HL-60/S4 (cell line): ENCODE data around the gene ILDR2.

Experiments
- in situ Hi-C: fragments of 300-500 bp; cut with MboI; formaldehyde crosslinking; loops from 2 replicates; pipeline ENCODE4 v1.14.3; 2022; ENCODE audit warnings: low sequenced_read_pairs

Gene ILDR2

DNA sequence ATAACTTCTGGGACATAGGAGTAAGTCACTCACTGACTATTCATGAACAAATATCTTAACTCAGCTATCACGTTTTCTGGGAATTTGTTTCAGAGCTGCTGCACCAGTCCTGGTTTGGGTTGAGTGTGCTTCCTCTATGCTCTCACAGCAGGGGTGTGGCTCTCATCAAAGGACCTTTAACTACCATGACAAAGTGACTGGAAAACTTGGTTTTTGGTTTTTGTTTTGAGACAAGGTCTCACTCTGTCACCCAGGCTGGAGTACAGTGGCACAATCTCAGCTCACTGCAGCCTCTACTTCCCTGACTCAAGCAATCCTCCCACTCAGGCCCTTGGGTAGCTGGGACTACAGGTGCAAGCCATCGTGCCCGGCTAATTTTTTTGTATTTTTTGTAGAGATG, 4.1 kb downstream of the ILDR2 start:
- in situ Hi-C loops = no loop called here

DNA sequence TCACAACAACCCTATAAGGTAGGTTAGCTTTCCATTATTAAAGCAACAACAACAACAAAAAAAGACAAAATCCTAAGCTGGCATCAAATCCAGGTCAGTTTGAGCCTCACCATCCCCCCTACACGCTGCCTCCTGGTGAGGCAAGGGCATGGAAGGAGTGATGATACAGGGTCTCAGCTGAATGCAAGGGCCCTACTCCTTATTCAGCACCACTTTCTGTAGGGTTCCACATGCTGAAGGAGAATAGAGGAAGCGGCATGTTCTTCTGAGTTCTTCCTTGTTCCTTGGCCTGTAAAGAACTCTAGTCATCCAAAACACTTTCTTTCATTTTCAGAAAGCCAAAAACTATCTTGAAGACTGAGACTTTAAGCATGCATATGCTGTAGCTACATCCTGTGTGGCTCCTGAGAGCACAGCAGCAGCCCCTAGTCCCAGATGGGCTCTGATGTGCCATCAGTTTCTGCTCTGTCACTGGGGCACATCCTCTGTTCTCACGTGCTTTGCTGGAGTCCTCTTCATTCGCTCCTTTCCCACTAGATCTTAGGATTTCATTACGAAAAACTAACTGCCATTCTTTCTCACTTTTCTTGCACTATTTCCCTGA, 6.2 kb downstream of the ILDR2 start:
- in situ Hi-C loops = no loop called here

DNA sequence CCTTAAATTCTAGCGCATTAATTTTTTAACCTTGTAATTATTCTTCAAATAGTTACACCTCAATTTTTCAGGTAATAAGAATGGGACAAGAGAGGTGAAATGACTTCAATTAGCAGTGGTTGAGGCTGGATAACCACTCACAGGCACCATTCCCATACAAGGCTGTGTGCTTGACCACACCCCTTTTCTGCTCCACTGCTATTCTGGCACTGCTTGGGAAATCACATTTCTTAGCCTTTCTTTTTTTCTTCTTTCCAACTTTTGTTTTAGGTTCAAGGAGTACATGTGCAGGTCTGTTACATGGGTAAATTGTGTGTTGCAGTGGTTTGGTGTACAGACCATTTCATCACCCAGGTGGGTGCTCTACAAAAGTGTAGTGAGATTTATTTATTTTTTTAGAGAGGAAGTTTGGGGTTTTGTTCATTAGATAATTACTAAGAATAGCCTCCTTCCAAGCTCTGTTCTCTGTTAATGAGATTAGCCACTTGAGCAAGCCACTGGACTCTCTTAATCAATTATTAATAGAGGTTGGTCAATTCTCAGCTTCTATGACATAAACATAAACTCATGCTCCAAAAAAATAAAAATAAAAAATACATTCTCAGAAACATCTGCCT, 14.4 kb downstream of the ILDR2 start:
- in situ Hi-C loops = no loop called here

DNA sequence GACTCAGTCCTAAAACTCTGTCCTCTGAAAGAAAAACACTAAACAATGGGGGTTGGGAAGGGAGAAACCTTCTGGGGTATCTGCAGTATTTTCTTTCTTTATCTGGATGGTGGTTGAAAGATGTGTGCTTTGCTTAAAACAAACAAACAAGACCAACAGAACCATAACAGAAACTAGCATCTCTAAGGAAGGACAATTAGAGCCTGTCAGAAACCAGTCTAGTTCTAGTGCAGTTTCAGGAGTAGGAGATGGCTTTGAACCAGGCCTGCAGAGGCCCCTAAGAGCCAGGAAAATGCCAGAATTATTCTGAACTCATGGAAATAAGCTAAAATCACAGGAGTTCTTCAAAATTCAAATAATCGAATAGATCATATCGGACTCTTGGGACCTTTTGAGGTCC, 18.5 kb downstream of the ILDR2 start:
- in situ Hi-C loops = no loop called here

DNA sequence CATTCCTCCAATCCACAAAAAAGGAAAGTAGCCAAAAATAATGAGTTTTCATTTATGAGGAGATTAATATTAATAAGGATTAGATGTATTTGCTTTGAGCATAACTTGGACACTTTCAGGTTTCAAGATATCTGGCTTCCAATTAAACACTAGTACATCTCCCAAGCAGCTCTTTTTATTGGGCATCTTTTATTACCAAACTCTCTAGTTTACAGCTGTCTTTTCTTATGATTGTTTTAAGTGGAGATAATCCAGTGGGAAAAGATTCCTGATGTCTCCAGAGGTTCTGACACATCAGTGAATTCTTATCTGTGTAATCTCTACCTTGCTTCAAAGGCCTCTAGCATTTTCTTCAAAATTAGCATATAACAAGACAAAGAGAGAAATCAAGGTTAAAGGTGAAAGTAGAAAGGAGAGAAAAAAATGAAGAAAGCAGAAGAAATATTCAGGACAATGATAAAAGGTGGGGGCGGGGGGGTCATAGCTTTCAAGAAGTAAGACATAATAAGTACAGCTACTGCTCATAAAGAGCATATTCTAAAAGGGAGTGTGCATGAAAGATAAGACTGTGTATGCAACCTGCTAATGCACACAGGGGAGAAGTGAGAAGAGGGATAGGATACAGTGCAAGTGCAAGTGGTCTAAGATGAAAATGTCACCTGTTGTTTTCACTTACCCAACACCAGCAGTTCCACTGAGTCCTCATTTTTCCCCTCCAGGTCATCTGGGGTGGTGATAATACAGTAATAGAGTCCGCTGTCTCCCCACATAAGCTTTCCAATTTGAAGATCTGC, 19.1 kb downstream of the ILDR2 start:
- in situ Hi-C loops = no loop called here

DNA sequence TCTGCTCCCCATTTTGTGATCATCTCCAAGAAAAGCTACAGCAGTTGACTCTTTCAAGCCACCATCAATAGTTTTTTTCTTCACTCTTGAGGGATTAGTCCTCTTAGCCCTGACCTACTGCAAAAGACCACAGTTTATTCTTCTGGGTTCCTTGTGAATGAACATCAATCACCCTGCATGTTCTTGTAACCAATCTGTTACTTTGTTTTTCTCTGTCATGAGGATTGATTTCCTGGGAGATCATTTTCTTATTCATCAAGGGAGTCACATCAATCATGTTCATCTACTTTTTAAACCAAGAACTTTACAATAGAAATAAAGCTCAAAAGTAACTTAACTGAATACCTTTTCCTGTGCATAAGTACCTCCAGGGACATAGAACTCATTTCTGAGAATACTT, 21.8 kb downstream of the ILDR2 start:
- in situ Hi-C loops = no loop called here

DNA sequence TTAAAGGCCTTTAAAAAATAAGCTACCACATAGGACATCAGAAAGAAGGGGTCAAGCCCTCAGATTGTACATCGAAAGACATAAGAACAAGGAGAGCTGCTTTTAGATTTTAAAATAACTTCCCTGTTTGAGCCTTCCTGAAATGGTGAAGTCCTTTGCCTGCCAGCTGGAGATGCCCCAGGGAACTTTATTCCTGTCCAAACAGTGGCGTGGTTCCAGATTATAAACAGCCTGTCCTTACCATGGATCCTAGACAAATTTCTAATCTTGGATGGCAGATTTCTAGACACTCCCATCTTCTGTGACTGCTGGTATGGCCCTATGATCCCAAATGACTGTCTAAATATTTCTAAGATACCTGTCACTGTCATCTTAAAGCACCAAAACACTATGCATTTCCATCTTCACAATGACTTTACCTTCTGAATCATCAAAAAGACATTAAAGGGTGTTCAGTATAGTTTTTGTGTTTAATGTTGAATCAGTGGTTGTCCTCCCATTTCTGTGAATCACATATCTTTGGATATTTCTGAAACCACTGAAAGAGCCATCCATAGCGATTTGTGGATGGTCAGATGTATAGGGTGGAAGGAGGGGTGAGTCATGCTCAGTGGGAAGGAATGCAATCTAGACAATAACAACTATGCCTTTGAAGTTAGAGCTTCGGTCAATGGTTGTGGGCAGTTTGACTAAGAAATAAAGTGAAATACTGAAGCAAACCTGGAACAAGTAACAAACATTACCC, 23.2 kb downstream of the ILDR2 start:
- in situ Hi-C loops = no loop called here

DNA sequence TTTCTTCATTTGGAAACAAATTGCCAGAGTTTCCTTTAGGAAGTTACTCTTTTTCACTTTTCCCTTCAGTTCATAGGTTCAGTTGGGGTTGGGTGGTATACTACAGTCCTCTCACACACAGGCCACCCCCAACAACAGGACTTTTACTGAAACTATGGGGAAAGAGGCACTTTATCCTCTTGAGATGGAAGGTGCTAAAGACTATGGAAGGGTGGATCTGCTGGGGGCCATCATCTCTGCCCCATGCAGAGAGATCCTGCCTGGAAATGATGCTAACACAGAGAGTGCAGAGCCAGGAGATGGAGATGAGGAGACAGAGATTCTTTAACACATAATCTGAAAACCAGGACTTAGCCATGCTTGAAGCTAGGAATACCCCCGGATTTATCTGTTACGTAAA, 24.3 kb downstream of the ILDR2 start:
- in situ Hi-C loops = no loop called here

DNA sequence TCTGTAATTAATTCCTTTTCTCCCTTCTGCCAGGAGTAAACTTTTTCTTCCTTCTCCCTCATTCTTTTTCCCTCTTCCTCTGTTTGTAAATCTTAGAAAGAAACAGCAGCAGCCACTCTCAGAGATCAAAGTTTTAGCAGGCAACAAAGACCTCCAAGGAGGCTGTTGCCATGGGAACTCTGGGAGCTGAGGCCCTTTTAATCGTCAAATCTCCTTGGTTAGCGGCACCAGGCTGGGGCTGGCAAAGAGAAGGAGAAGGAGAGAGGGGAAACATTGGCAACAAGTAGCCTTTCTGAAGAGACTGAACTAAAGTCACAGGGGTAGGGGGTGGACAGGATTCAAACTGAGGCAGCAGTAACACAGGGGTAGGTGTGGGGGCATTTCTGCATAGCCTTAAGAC, 25.2 kb downstream of the ILDR2 start:
- in situ Hi-C loops = no loop called here

DNA sequence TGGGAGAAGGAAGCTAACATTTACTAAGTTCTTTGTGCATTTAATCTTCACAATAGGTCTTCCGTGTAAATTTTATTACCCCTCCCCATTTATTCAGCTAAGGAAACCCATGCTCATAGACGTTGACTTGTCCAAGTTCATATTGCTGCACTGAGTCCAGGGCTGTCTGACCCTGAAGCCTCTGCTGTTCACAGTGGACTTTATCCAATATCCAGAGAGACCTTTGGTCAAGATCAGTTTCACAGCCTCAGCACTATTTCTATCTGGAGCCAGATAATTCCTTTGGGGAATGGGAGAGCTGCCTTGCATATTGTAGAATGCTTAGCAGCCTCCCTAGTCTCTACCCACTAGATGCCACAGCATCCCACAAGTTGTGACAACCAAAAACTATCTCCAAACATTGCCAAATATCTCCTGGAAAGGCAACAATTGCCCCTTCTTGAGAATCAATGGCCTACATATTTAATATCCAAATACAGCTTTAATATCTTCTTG, 26.4 kb downstream of the ILDR2 start:
- in situ Hi-C loops = no loop called here

DNA sequence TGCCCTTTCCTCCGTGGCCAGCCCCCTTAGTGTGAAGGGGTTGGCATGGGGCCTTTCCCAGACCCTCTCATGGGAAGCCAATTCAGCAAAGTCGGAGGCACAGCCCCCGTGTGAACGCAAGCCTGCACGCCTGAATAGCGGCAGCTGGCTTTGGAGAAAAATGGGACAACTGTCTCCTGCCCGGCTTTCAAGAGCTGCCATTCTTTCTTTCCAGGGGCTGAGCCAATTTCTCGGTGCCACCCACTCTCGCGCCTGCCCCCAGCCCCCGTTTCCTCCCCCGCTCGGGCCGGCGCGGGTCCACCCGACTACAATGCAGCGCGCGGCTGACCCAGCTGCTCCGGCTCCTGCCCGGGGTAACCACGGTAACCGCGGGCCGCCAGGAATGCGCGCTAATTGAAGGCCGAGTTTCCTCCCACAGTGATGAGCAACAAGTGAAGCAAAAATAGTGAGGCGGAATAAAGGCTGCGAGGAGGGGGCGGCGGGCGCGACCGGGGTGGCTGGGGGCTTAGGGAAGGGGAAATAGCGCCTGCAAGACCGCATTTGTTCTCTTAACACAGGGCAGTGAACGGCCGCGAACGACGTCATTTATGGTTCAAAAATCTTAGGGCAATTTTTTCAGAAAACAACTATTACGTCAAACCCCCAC, 27.8 kb downstream of the ILDR2 start:
- in situ Hi-C loops = no loop called here

DNA sequence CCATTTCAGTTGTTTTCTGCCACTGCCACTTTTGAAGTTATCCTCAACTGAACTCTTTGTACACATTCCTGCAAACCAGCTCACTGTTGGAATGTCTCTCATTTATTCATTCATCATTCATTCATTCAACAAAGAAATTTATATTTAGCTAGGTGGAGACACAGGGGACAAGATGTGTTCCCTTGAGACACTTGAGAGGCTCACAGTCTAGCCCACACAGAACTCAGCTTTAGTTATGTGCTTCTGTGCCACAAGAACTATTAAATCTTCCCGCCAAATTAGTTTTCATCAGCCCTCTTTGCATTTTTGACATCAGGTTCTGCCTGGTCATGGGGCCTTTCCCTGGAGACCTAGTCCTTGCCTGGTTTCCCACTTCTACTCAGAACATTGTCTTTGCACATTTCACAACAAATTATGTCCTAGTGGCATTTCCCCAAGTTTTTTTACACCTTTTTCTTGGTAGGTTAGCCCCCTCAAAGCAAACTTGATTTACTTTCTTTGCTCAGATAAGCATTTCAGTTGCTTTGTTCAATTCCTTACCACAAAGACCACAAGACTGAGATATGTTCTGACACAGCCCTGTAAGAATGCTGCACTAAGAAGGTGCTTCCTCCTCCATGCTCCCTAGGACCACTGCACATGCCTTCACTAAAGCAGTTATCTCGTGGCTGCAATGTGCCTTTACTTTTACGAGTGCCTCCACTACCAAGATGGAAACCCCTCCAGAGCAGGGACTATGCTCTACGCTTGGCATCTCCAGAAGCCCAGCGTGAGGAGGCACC, 31.0 kb downstream of the ILDR2 start:
- in situ Hi-C loops = no loop called here

DNA sequence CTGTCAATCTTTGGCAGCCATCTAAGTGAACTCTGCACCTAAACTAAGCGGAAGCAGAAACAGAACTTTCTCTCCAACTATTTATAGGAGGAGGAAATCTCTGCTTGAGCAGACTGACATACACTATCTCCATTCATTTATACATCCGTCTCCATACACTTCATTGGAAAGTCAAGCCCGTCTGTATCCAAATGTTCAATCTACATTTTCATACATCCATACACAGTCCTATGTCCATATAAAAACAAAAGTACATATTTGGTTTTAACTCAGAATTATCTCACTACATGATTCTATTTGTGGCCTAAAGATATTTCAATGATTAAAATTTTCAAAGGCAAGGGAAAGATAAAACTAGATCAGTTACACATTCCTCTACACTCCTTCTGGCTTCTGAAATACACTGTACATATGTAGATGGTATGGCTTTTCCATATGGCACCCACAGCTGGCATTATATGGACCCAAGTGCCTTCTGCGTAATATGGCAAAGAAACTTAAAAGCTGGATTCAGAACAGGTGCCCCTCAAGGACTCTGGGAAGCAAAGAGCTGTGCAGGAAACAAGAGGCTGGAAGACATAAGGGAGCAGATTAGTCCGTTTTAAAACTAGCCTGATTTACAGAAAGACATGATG, 35.5 kb downstream of the ILDR2 start:
- in situ Hi-C loops = no loop called here

DNA sequence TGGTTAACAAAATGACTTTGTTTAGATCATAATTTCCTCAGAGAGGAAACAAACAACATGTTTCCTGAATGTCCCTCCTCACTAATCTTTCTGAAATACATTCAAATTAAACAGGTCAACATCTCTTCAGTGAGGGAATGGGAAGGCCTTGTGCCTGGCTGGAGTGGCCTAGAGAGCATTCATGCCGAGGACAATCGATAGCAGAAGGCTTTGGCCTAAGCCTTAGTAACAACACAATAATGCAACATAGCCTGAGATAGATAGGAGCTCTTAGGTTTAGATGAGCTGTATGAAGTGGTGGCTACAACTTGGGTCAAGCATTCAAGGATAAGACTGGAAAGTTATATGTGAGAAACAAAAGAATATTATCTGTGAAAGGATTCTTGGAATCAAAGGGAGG, 37.4 kb downstream of the ILDR2 start:
- in situ Hi-C loops = no loop called here

DNA sequence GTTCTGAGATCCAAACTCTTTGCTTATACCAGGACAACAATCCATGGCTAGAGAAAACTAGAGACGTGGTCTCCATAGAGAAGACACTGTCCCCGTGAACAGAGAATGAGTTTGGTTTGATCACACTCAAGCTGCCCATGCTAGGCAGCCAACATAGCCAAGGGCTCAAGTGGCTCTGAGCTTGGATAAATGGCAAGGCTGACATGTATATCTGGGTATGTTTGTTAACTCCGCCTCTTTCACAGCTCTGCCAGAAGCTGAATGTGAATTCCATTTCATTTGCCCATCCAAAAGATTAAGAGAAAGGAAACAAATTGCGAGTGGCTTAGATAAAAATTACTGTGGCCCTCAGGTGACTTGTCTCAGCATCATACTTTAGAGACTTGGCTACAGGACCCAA, 38.0 kb downstream of the ILDR2 start:
- in situ Hi-C loops = no loop called here

DNA sequence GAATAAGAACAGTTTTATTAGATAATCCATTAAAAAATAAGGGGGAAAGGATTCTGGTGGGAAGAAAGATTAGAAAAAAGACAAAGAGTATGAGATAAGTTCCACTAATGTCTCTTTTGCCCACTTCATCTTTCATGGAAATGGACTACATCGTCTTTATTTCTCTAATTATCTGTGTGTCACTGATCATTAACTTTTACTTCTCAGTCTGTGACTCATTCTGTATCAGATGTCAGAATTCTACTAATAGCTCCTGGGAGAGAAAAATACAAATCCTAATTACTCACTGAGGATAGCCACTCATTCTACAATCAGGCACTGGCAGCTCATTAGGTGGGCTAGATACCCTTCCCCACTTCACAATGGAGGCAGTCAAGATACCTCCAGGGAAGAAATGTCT, 41.7 kb downstream of the ILDR2 start:
- in situ Hi-C loops = no loop called here

DNA sequence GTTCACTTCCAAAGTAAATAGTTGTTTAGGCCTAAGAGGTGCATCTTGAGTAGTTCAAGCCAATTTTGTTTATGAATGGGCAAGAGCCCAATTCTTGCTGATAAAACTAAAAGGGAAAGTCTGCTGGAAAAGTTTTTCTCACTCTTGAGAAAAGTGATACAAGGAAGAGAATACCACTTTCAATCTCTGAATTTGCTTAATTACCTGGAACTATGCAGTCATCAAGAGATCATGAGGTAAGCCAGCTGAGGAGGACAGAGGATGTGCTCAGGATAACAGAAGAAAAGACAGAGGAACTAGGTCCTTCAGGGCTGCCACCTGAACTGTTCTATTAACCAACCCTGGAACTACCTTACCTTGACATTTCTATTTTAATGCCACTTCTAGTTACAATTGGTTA, 42.2 kb downstream of the ILDR2 start:
- in situ Hi-C loops = no loop called here

DNA sequence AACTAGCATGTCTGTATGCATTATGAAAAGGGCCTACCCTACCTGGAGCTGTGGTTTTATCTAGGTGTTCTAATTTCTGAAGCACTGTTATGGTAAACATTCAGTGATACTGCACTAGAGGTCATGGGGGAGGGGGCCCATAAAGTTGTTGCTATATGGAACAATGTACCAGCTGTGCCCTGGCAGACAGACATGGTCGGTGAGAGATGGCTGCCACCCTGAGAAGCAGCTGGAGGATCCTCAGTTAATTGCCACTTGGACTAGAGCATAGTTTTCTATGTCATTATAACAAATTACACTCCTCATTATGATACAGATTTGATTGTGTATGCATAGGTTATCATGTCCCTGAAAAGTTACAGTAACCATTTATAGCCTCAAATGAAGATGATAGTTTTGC, 45.4 kb downstream of the ILDR2 start:
- in situ Hi-C loops = no loop called here

DNA sequence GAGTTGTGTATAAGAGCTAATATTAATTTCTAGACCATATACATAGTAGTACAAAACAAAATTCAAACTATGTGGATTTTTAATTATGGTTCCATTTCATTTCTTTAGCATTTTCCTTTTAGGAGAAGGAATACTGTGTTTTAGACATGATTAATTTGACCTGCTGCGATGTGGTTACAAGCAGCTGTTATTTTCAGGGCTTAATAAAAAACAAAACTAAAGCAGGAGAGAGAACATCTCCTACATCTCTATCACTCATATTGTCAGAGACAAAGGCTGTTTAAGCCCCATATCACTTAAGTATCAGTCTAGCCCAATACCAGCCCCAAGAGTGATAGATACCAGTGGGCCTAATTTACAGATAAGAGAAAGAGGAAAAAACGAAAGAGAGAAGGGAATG, 47.6 kb downstream of the ILDR2 start:
- in situ Hi-C loops = no loop called here
